ENCODE results near the gene PPP1R15B. TPM values are rescaled to one million over a fixed set of nuclear protein-coding genes. Genes with fewer than 3 reads are reported as not detected.

The PPP1R15B gene
- total and polyA plus RNA-seq, 8 donors, result 6.5 to 74.4 (median 31.6) TPM

GRCh38 chr1:204447190-204447589 lies 35.6 kb upstream of the PPP1R15B start:
- 72 to 92% (median 84%) methylated on average over 4 to 6 of the region's 6 CpGs for WGBS, 5 donors
- Histone ChIP-seq H3K4me1 (peaks cover 32 to 72% (median 58%) of the 10 kb centered on the region in 4 donors), H3K27ac (peak overlapping the region in 4 of 5 donors; percentile 8 to 93 (median 87)), H3K4me3 (no peak overlapping the region), H3K9me3 (no peaks in the 10 kb centered on the region), H3K36me3 (peaks cover 25 to 83% (median 77%) of the 10 kb centered on the region in 4 donors), H3K27me3 (no peaks in the 10 kb centered on the region)
- no peak for DNase-seq
- intact Hi-C loops (cut with DNase I; ENCODE audit: low total_unique reads), result loop anchor here (5.0 kb wide), 1 partner anchor 55 kb away; no protein-coding TSS in a partner anchor
- no peak for TF ChIP-seq POLR2A (IDR thresholded peaks at IDR 0.05)
- no peak for TF ChIP-seq POLR2AphosphoS5 (IDR thresholded peaks at IDR 0.05)
- TF ChIP-seq CTCF (IDR thresholded peaks at IDR 0.05), result no peak
- no peak for TF ChIP-seq EP300 (IDR thresholded peaks at IDR 0.05)

GRCh38 chr1:204446413-204447111 lies 34.9 kb upstream of the PPP1R15B start:
- 28 to 51% (median 32%) methylated on average over 8 to 11 of the region's 11 CpGs for WGBS, 5 donors

GRCh38 chr1:204445860-204446412 lies 34.3 kb upstream of the PPP1R15B start:
- Histone ChIP-seq H3K27me3 (no peaks in the 10 kb centered on the region), H3K27ac (peak overlapping the region in 3 of 5 donors; percentile 21 to 84 (median 47)), H3K9me3 (no peaks in the 10 kb centered on the region), H3K36me3 (peaks cover 31 to 94% (median 89%) of the 10 kb centered on the region in 4 donors), H3K4me1 (peaks cover 24 to 65% (median 46%) of the 10 kb centered on the region in 4 donors), H3K4me3 (no peak overlapping the region)
- 42 to 58% (median 53%) methylated on average over 6 to 11 of the region's 11 CpGs for WGBS, 5 donors
- DNase-seq, result peak; percentile 64 to 69
- intact Hi-C loops (cut with DNase I; ENCODE audit: low total_unique reads), result loop anchor here (5.0 kb wide), 1 partner anchor 56 kb away; no protein-coding TSS in a partner anchor
- TF ChIP-seq POLR2AphosphoS5 (IDR thresholded peaks at IDR 0.05) (no peak), EP300 (IDR thresholded peaks at IDR 0.05) (no peak), POLR2A (IDR thresholded peaks at IDR 0.05) (no peak), CTCF (IDR thresholded peaks at IDR 0.05) (no peak)

More at GRCh38 chr1:204446413-204447111, 34.9 kb upstream of the PPP1R15B start:
- Histone ChIP-seq H3K4me1 (peaks cover 30 to 66% (median 52%) of the 10 kb centered on the region in 4 donors), H3K27me3 (no peaks in the 10 kb centered on the region), H3K27ac (peak overlapping the region; percentile 5 to 93 (median 47)), H3K9me3 (no peaks in the 10 kb centered on the region), H3K4me3 (no peak overlapping the region), H3K36me3 (peaks cover 31 to 89% (median 83%) of the 10 kb centered on the region in 4 donors)
- TF ChIP-seq EP300 (IDR thresholded peaks at IDR 0.05), result no peak
- TF ChIP-seq CTCF (IDR thresholded peaks at IDR 0.05), result peak in 6 of 7 experiments; percentile 22 to 84 (median 74)
- peak in 1 of 3 donors; percentile 44 for TF ChIP-seq POLR2AphosphoS5 (IDR thresholded peaks at IDR 0.05)
- no peak for TF ChIP-seq POLR2A (IDR thresholded peaks at IDR 0.05)
- DNase-seq, result peak; percentile 84 to 92
- intact Hi-C loops (cut with DNase I; ENCODE audit: low total_unique reads), result loop anchor here (5.0 kb wide), 1 partner anchor 56 kb away; no protein-coding TSS in a partner anchor

- Histone ChIP-seq H3K9me3 (no peaks in the 10 kb centered on the region), H3K36me3 (peaks cover 31 to 95% (median 92%) of the 10 kb centered on the region in 4 donors), H3K27ac (peak overlapping the region in 2 of 5 donors; percentile 15 to 84), H3K4me3 (no peak overlapping the region), H3K27me3 (no peaks in the 10 kb centered on the region), H3K4me1 (peaks cover 22 to 48% (median 43%) of the 10 kb centered on the region in 4 donors)
- DNase-seq, result no peak
- intact Hi-C loops (cut with DNase I; ENCODE audit: low total_unique reads), result no loop called here
- no peak for TF ChIP-seq CTCF (IDR thresholded peaks at IDR 0.05)
- TF ChIP-seq POLR2A (IDR thresholded peaks at IDR 0.05), result no peak
- no peak for TF ChIP-seq POLR2AphosphoS5 (IDR thresholded peaks at IDR 0.05)
- TF ChIP-seq EP300 (IDR thresholded peaks at IDR 0.05), result no peak
- 71 to 81% (median 74%) methylated on average over 8 to 11 of the region's 11 CpGs for WGBS, 5 donors
These were observed 32.4 kb upstream of the PPP1R15B start for GRCh38 chr1:204443871-204444581.
